Panc1 (cell line): ENCODE measurements around the gene RCCD1. TPM values are rescaled to one million over a fixed set of nuclear protein-coding genes. Genes with fewer than 3 reads are reported as not detected.

Experiments used
- ATAC-seq: fragments of 200-7000 bp; cut with Tn5 transposase; 2 replicates; pipeline ENCODE4 v1.9.1; 2020; ENCODE audit warnings: mild to moderate bottlenecking, moderate library complexity
- BruUV-seq: library from RNA; stranded (reverse); fragments of 400-500 nt; replicated peaks from 2 replicates; lab custom pipeline; 2021; lab: Mats Ljungman, UMichigan
- CTCF ChIA-PET: fragments of 300-600 bp; sonication (Branson Sonifier 250); formaldehyde crosslinking; loops from one replicate; lab custom pipeline; 2022; ENCODE audit warnings: antibody characterized with exemption; lab: Charles Lee
- POLR2A ChIA-PET: fragments of 300-600 bp; sonication (Branson Sonifier 250); formaldehyde crosslinking; loops from one replicate; lab custom pipeline; 2022; ENCODE audit warnings: antibody characterized with exemption; lab: Charles Lee
- DNase-seq: peaks from one replicate; pipeline ENCODE4 v3.0.0-alpha.2; 2010; ENCODE audit warnings: low read depth, low spot score
- H3K27ac ChIP-seq: 2 replicates; pipeline ENCODE4 v1.5.1; 2011; ENCODE audit warnings: mild to moderate bottlenecking, low read length, inconsistent platforms
- H3K27me3 ChIP-seq: fragments of 200-500 bp; sonication (Bioruptor generic); 2 replicates; pipeline ENCODE4 v1.6.0; 2014; ENCODE audit warnings: low read length, inconsistent platforms; ENCODE audit not compliant: control insufficient read depth, insufficient read depth
- H3K36me3 ChIP-seq: fragments of 200-500 bp; sonication (Bioruptor generic); 2 replicates; pipeline ENCODE4 v1.5.1; 2014; ENCODE audit warnings: inconsistent platforms, mild to moderate bottlenecking, low read length, moderate library complexity; ENCODE audit not compliant: control insufficient read depth, insufficient read depth
- H3K4me1 ChIP-seq: 2 replicates; pipeline ENCODE4 v1.5.1; 2011; ENCODE audit warnings: inconsistent platforms, mild to moderate bottlenecking, low read length, moderate library complexity; ENCODE audit not compliant: control insufficient read depth, insufficient read depth
- H3K4me3 ChIP-seq, 2 experiments: 2 replicates each; pipeline ENCODE4 v1.5.1; 2011 to 2012; ENCODE audit warnings: low read depth in 2 of 2, low read length in 2 of 2, mild to moderate bottlenecking in 2 of 2, inconsistent platforms in 1 of 2, moderate library complexity in 1 of 2
- H3K9me3 ChIP-seq: fragments of 200-500 bp; sonication (Bioruptor generic); 2 replicates; pipeline ENCODE4 v1.5.1; 2014; ENCODE audit warnings: low read depth, mild to moderate bottlenecking, inconsistent platforms, low read length, moderate library complexity; ENCODE audit not compliant: control insufficient read depth, insufficient read depth
- CTCF ChIP-seq: fragments of 450-650 bp; IDR thresholded peaks from 2 replicates; pipeline ENCODE4 v1.5.1; 2017; ENCODE audit warnings: mild to moderate bottlenecking
- POLR2AphosphoS5 ChIP-seq: IDR thresholded peaks from 2 replicates; pipeline ENCODE4 v1.6.1; 2012; ENCODE audit warnings: mild to moderate bottlenecking, low read depth, low read length, moderate library complexity
- REST ChIP-seq, 2 experiments: IDR thresholded peaks; 2 replicates each; pipeline ENCODE4 v1.6.1; 2011 to 2012; ENCODE audit warnings: low read depth in 2 of 2, control low read depth in 1 of 2, low read length in 1 of 2, mild to moderate bottlenecking in 1 of 2, moderate library complexity in 1 of 2; ENCODE audit not compliant: insufficient read depth in 1 of 2
- SIN3A ChIP-seq: IDR thresholded peaks from 2 replicates; pipeline ENCODE4 v1.6.1; 2012; ENCODE audit warnings: low read depth, mild to moderate bottlenecking, low read length, moderate library complexity, borderline replicate concordance; ENCODE audit not compliant: insufficient read depth
- TCF7L2 ChIP-seq: IDR thresholded peaks from 2 replicates; pipeline ENCODE4 v1.6.1; 2011; ENCODE audit warnings: mild to moderate bottlenecking, low read depth, low read length, inconsistent platforms
- in situ Hi-C: cut with HindIII; loops from 2 replicates; pipeline ENCODE4 v1.10.0; 2016; ENCODE audit warnings: low sequenced_read_pairs, low pct_unique_long_range_greater_than_20kb
- intact Hi-C: fragments of 100-400 bp; cut with micrococcal nuclease; formaldehyde crosslinking; loops from one replicate; pipeline ENCODE4 v1.10.0; 2022; ENCODE audit not compliant: unreplicated experiment
- total RNA-seq: library from RNA; stranded (reverse); gene quantifications from one replicate; pipeline ENCODE4 v1.2.1, GENCODE V29; 2021; ENCODE audit not compliant: unreplicated experiment

RCCD1 gene
- total RNA-seq, 1 experiment from 2014 or later = 23.6 TPM

- no peak for DNase-seq
- in situ Hi-C loops (no loop called here), intact Hi-C loops (no loop called here)
- TF ChIP-seq POLR2AphosphoS5 (no peak), SIN3A (no peak), CTCF (no peak), REST (IDR thresholded peaks at IDR 0.05; ENCODE audit: insufficient read depth in 1 of 2, low read depth in 2 of 2, low read length in 1 of 2) (no peak), TCF7L2 (no peak)
- peaks cover 7% of the 10 kb centered on the region for H3K4me1 ChIP-seq
- BruUV-seq = no TSS peak
- ChIA-PET CTCF (interaction anchor here (1.2 kb wide), 1 partner anchor 8 kb away, joined by 3 read pairs; the partner anchor contains the start of gene HDDC3), POLR2A (interaction anchor here (0.6 kb wide), 1 partner anchor 8 kb away, joined by 3 read pairs; no protein-coding TSS in a partner anchor)
- H3K27ac ChIP-seq = no peak overlapping the region
- H3K36me3 ChIP-seq = peaks cover 2% of the 10 kb centered on the region; the same call in 1 of the 2 replicates
- H3K27me3 ChIP-seq = no peaks in the 10 kb centered on the region
- no peak overlapping the region for H3K4me3 ChIP-seq
- no peak for ATAC-seq
- H3K9me3 ChIP-seq = no peaks in the 10 kb centered on the region
These were observed 14.9 kb upstream of the RCCD1 start for GRCh38 chr15:90939756-90940155.

- BruUV-seq = TSS peak; percentile 49
- in situ Hi-C loops = no loop called here
- POLR2A ChIA-PET = no interaction called here
These were observed 13.6 kb upstream of the RCCD1 start for GRCh38 chr15:90941038-90941437.

More at GRCh38 chr15:90941038-90941437, 13.6 kb upstream of the RCCD1 start:
- TF ChIP-seq SIN3A (no peak), CTCF (no peak), POLR2AphosphoS5 (no peak), TCF7L2 (no peak), REST (IDR thresholded peaks at IDR 0.05; ENCODE audit: insufficient read depth in 1 of 2, low read depth in 2 of 2, low read length in 1 of 2) (no peak)
- Histone ChIP-seq H3K27ac (no peak overlapping the region), H3K4me3 (no peak overlapping the region), H3K4me1 (peaks cover 6% of the 10 kb centered on the region), H3K27me3 (no peaks in the 10 kb centered on the region), H3K9me3 (no peaks in the 10 kb centered on the region), H3K36me3 (no peaks in the 10 kb centered on the region; the same call in 1 of the 2 replicates)
- DNase-seq (no peak), ATAC-seq (no peak)
- CTCF ChIA-PET = interaction anchor here (0.6 to 1.2 kb wide), 2 partner anchors 9 to 109 kb away, joined by 3 read pairs; partner anchors contain the start of gene HDDC3
- intact Hi-C loops = no loop called here
